Colon (tissue), 2 donors: ENCODE data around the gene GNAQ.

ENCODE experiments used
- FAIRE-seq: peaks from 2 replicates; lab custom pipeline; 2012; peaks lifted over from hg19 to GRCh38; lab: Jason Lieb, UNC
- donor health status: control.
- donor health status: control.

Gene GNAQ

GRCh38 chr9:78031893-78032729 lies 500 bp upstream of the GNAQ start:
- FAIRE-seq, result no peak

- no peak for FAIRE-seq
These were observed 813 bp downstream of the GNAQ start for GRCh38 chr9:78030553-78031443.

GRCh38 chr9:78030296-78030552 lies 1.4 kb downstream of the GNAQ start:
- no peak for FAIRE-seq

GRCh38 chr9:78029551-78030295 lies 1.9 kb downstream of the GNAQ start:
- no peak for FAIRE-seq

- no peak for FAIRE-seq
These were observed 2.7 kb downstream of the GNAQ start for GRCh38 chr9:78028926-78029325.

- no peak for FAIRE-seq
These were observed 4.7 kb downstream of the GNAQ start for GRCh38 chr9:78026947-78027346.

- no peak for FAIRE-seq
These were observed 5.2 kb downstream of the GNAQ start for GRCh38 chr9:78026416-78026815.

GRCh38 chr9:78025186-78025585 lies 6.4 kb downstream of the GNAQ start:
- peak; percentile 38 for FAIRE-seq

- FAIRE-seq, result no peak
These were observed 8.4 kb downstream of the GNAQ start for GRCh38 chr9:78023003-78023741.

GRCh38 chr9:78021697-78022096 lies 9.9 kb downstream of the GNAQ start:
- no peak for FAIRE-seq

- no peak for FAIRE-seq
These were observed 14.4 kb downstream of the GNAQ start for GRCh38 chr9:78017190-78017693.

- FAIRE-seq, result no peak
These were observed 16.4 kb downstream of the GNAQ start for GRCh38 chr9:78015241-78015640.

GRCh38 chr9:78014776-78015175 lies 16.8 kb downstream of the GNAQ start:
- FAIRE-seq, result no peak

- FAIRE-seq, result no peak
These were observed 17.7 kb downstream of the GNAQ start for GRCh38 chr9:78013934-78014333.

- no peak for FAIRE-seq
These were observed 20.6 kb downstream of the GNAQ start for GRCh38 chr9:78011049-78011448.

- no peak for FAIRE-seq
These were observed 21.2 kb downstream of the GNAQ start for GRCh38 chr9:78010445-78010844.

- FAIRE-seq, result no peak
These were observed 22.4 kb downstream of the GNAQ start for GRCh38 chr9:78009186-78009585.

- no peak for FAIRE-seq
These were observed 24.9 kb downstream of the GNAQ start for GRCh38 chr9:78006734-78007133.

- FAIRE-seq, result no peak
These were observed 26.2 kb downstream of the GNAQ start for GRCh38 chr9:78005231-78006002.

- no peak for FAIRE-seq
These were observed 27.0 kb downstream of the GNAQ start for GRCh38 chr9:78004478-78005229.
